ENCODE results near the gene SHC2. TPM values are rescaled to one million over a fixed set of nuclear protein-coding genes. Genes with fewer than 3 reads are reported as not detected.

Gene SHC2
- total RNA-seq, 4 donors from 2014 or later = 7.3 to 20.2 (median 8.9) TPM

DNA sequence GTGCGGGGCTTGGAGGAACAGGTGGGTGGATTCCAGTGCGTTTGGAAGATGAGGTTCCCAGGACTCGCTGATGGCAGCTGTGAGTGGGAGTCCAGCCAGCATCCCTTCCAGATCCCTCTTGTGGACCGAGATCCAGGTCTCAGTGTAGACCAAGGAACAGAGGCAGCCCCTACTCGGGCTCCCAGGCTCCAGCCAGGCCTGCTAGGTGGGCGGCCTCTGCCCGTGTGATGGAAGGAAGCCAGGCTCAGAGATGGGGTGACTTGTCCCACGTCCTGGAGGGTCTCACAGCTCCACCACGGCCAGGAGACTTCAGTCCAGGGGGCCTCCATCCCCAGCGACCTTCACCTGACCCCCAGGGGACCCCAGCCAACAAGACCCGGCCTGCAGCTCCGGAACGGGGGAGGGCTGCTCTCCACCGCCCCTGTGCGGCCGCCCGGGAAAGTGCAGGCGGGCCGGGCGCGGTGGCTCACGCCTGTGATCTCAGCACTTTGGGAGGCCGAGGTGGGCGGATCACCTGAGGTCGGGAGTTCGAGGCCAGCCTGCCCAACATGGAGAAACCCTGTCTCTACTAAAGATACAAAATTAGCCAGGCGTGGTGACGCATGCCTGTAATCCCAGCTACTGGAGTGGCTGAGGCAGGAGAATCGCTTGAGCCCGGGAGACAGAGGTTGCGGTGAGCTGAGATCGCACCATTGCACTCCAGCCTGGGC, 34.7 kb upstream of the SHC2 start:
- TF ChIP-seq CTCF (IDR thresholded peaks at IDR 0.05; ENCODE audit: low read depth) = no peak

DNA sequence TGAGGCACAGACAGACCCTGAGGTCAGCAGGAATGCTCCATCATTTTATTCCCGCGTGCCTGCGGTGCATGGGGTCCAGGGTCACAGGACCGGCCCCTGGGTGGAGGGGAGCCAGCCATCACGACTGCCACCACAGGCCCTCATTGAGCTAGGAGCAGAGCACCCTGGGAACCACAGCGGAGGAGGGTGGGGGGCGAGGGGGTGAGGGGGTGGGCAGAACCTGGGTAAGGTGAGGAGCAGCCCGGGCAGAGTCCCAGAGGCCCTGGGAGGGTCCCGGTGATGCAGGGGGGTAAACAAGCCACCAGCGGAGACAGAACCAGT, 34.2 kb upstream of the SHC2 start:
- no peak for TF ChIP-seq CTCF (IDR thresholded peaks at IDR 0.05; ENCODE audit: low read depth)

GRCh38 chr19:494171-495080, 33.6 kb upstream of the SHC2 start:
- no peak for TF ChIP-seq CTCF (IDR thresholded peaks at IDR 0.05; ENCODE audit: low read depth)

- TF ChIP-seq CTCF (IDR thresholded peaks at IDR 0.05; ENCODE audit: low read depth) = no peak
Observed at GRCh38 chr19:493391-494170, 32.7 kb upstream of the SHC2 start.

DNA sequence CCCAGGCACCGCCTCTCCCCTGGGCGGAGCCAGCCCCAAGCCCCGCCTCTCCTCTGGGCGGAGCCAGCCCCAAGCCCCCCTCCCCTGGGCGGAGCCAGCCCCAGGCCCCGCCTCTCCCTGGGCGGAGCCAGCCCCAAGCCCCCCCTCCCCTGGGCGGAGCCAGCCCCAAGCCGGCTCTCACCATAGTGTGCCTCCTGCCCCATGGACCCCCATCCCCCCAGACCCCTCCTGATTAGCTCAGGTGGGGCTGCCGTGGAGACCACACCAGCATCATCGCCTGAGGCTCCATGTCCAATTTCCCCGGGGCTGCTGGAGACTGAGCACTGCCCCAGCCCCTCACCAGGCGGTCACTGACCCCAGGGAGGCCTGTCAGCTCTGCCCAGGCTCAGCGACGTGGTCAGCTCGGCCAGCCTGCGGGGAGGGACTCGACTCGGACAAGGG, 31.3 kb upstream of the SHC2 start:
- no peak for TF ChIP-seq CTCF (IDR thresholded peaks at IDR 0.05; ENCODE audit: low read depth)

GRCh38 chr19:491146-491741, 30.4 kb upstream of the SHC2 start:
- TF ChIP-seq CTCF (IDR thresholded peaks at IDR 0.05; ENCODE audit: low read depth) = no peak
